B cell (primary cell): ENCODE data around the gene NOL12. TPM values are rescaled to one million over a fixed set of nuclear protein-coding genes. Genes with fewer than 3 reads are reported as not detected.

ENCODE experiments used
- ATAC-seq: fragments of 200-7000 bp; cut with Tn5 transposase; one replicate; pipeline ENCODE4 v1.10.0; 2021; ENCODE audit warnings: low read depth, mild to moderate bottlenecking, moderate number of reproducible peaks, moderate library complexity
- CTCF ChIA-PET: fragments of 350-600 bp; sonication (Branson Sonifier 250); formaldehyde crosslinking; loops from one replicate; lab custom pipeline; 2021; ENCODE audit warnings: antibody characterized with exemption, inconsistent platforms; lab: Charles Lee
- POLR2A ChIA-PET: fragments of 350-600 bp; sonication (Branson Sonifier 250); formaldehyde crosslinking; loops from one replicate; lab custom pipeline; 2021; ENCODE audit warnings: antibody characterized with exemption; lab: Charles Lee
- DNase-seq: peaks from one replicate; pipeline ENCODE4 v3.0.0; 2013
- H2AFZ ChIP-seq: 2 replicates; pipeline ENCODE4 v1.6.1; 2012; ENCODE audit warnings: mild to moderate bottlenecking, low read depth, low read length; ENCODE audit not compliant: insufficient read depth, poor library complexity, severe bottlenecking
- H3K27ac ChIP-seq, 2 donors: 1 replicate in 1 of 2; 2 replicates in 1 of 2; pipeline ENCODE4 v1.5.1; 2012 to 2013; ENCODE audit warnings: low read length in 2 of 2, mild to moderate bottlenecking in 2 of 2, moderate library complexity in 1 of 2
- H3K27me3 ChIP-seq, 4 experiments: fragments of 200-600 bp in 1 of 4; sonication (generic) in 1 of 4; replicated peaks in 1 of 4; 1 replicate in 2 of 4; 2 replicates in 2 of 4; pipeline versions ENCODE4 v1.6.1 to v1.7.0; 2013 to 2016; ENCODE audit warnings: low read length in 3 of 4, mild to moderate bottlenecking in 2 of 4, mixed read lengths in 1 of 4, moderate library complexity in 1 of 4; ENCODE audit not compliant: insufficient read depth in 4 of 4, control insufficient read depth in 3 of 4; ENCODE audit errors: control extremely low read depth in 1 of 4
- H3K36me3 ChIP-seq, 2 experiments: replicated peaks in 1 of 2; 1 replicate in 1 of 2; 2 replicates in 1 of 2; pipeline versions ENCODE4 v1.6.1 to v1.7.1; 2013; ENCODE audit warnings: low read length in 1 of 2; ENCODE audit not compliant: insufficient read depth in 2 of 2, control insufficient read depth in 1 of 2; ENCODE audit errors: control extremely low read depth in 1 of 2, extremely low read depth in 1 of 2
- H3K4me1 ChIP-seq, 2 donors: fragments of 200-600 bp in 1 of 2; sonication (generic) in 1 of 2; 1 replicate in 1 of 2; 2 replicates in 1 of 2; pipeline versions ENCODE4 v1.5.1 to v1.6.1; 2013 to 2017; ENCODE audit warnings: low read length in 2 of 2; ENCODE audit not compliant: control insufficient read depth in 2 of 2, insufficient read depth in 2 of 2
- H3K4me2 ChIP-seq: replicated peaks from 2 replicates; pipeline ENCODE3; 2012; ENCODE audit warnings: mild to moderate bottlenecking, low read depth, low read length; ENCODE audit not compliant: poor library complexity, severe bottlenecking
- H3K4me3 ChIP-seq, 5 experiments: fragments of 200-600 bp in 1 of 5; sonication (generic) in 1 of 5; 1 replicate in 3 of 5; 2 replicates in 2 of 5; pipeline versions ENCODE4 v1.5.1 to v1.7.0; 2011 to 2016; ENCODE audit warnings: low read length in 4 of 5, mild to moderate bottlenecking in 4 of 5, low read depth in 2 of 5, control low read depth in 1 of 5, moderate library complexity in 1 of 5; ENCODE audit not compliant: insufficient read depth in 1 of 5; ENCODE audit errors: control extremely low read depth in 1 of 5, extremely low read depth in 1 of 5
- H3K79me2 ChIP-seq: fragments of 200-600 bp; sonication (generic); one replicate; pipeline ENCODE4 v1.6.0; 2016; ENCODE audit warnings: low read length; ENCODE audit not compliant: control insufficient read depth, insufficient read depth
- H3K9ac ChIP-seq: fragments of 200-600 bp; sonication (generic); 2 replicates; pipeline ENCODE4 v1.6.1; 2017; ENCODE audit warnings: mild to moderate bottlenecking, low read length, moderate library complexity
- H3K9me3 ChIP-seq, 3 donors: one replicate each; pipeline versions ENCODE4 v1.6.1 to v1.7.1; 2013; ENCODE audit warnings: low read length in 2 of 3; ENCODE audit not compliant: control insufficient read depth in 2 of 3, insufficient read depth in 1 of 3; ENCODE audit errors: control extremely low read depth in 1 of 3
- H4K20me1 ChIP-seq: 2 replicates; pipeline ENCODE4 v1.6.0; 2012; ENCODE audit warnings: mild to moderate bottlenecking, low read length; ENCODE audit not compliant: insufficient read depth, control insufficient read depth, poor library complexity, severe bottlenecking
- H3K27ac Mint-ChIP-seq: one replicate; pipeline ENCODE4 v1.8.0; 2021; ENCODE audit warnings: mixed read lengths
- H3K27me3 Mint-ChIP-seq: one replicate; pipeline ENCODE4 v1.8.0; 2021; ENCODE audit warnings: mixed read lengths
- H3K4me1 Mint-ChIP-seq: one replicate; pipeline ENCODE4 v1.8.0; 2021; ENCODE audit warnings: mixed read lengths
- H3K4me3 Mint-ChIP-seq: one replicate; pipeline ENCODE4 v1.8.0; 2021; ENCODE audit warnings: mixed read lengths
- H3K9me3 Mint-ChIP-seq: one replicate; pipeline ENCODE4 v1.8.0; 2022; ENCODE audit warnings: mixed read lengths; ENCODE audit not compliant: insufficient read depth
- EZH2 ChIP-seq: IDR thresholded peaks from 2 replicates; pipeline ENCODE4 v1.6.1; 2012; ENCODE audit warnings: borderline replicate concordance, low read depth, mild to moderate bottlenecking, moderate library complexity, low read length; ENCODE audit not compliant: insufficient read depth, poor library complexity, severe bottlenecking
- WGBS: methylation state at CpG from one replicate; pipeline ENCODE4 v1.1.5; 2013; ENCODE audit warnings: missing lambda C conversion rate; ENCODE audit not compliant: insufficient coverage; 5-methylcytosine and 5-hydroxymethylcytosine counted together
- intact Hi-C: fragments of 100-400 bp; cut with micrococcal nuclease; formaldehyde crosslinking; loops from one replicate; pipeline ENCODE4 v1.10.0; 2022
- polyA plus RNA-seq: library from polyadenylated mRNA; depleted of rRNA; stranded (reverse); fragments of >200 nt; gene quantifications from 2 replicates; pipeline ENCODE4 v1.2.3, GENCODE V29; 2012
- total RNA-seq, 2 donors: library from RNA; stranded (reverse); fragments of 120-200 nt in 1 of 2; gene quantifications; 1 replicate in 1 of 2; 2 replicates in 1 of 2; pipeline versions ENCODE4 v1.2.3 to v1.2.4, GENCODE V29; 2013 to 2022
- TF ChIP-seq, protein P1 (sequence below): fragments of 200-600 bp; IDR thresholded peaks from one replicate; pipeline ENCODE4 v1.8.0; 2022; ENCODE audit warnings: antibody characterized with exemption, mild to moderate bottlenecking

The NOL12 gene
- total and polyA plus RNA-seq, 2 donors (not counting 1 experiment from before 2014, with no cell fraction given): 34.7 to 43.1 TPM

DNA sequence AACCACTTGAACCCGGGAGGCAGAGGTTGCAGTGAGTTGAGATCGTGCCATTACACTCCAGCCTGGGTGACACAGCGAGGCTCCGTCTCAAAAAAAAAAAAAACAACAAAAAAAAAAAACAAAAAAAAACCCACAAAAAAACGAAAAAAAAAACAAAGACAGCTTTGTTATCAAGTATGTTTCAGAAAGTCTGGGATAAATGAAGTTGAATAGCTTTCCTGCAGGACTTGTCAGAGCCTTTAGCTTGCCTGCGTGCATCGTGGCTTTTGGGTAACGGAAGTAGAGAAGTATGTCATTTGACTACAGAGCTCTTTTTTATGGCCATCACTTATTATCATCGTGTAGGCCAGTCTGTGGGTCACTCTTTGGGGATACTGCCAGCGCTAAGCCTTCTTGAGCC lies 25.3 kb downstream of the NOL12 start:
- POLR2A ChIA-PET: no interaction called here
- no peaks in the 10 kb centered on the region for H3K4me1 Mint-ChIP-seq

DNA sequence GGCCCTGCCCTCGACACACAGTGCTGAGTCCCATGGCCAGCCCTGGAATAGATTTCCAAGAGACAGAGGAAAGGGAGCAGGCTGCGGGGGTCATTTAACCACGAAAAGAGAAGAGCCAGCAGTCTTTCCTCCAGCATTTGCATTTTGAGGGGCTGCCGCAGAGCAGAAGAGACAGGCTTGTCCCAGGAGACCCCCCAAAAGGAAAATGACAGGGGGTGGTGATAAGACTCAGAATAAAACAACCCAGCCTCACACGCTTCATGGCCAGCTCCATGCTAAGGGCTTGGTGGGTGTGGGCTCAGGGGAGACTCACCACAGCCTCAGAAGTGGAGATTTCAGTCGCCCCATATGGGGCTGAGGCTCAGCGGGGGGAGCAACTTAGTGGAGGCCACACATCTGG lies 27.6 kb downstream of the NOL12 start:
- no peak for ATAC-seq
- no peak overlapping the region for H3K4me3 ChIP-seq
- no peak overlapping the region for H3K4me3 Mint-ChIP-seq
- H3K79me2 ChIP-seq: no peaks in the 10 kb centered on the region
- intact Hi-C loops: no loop called here
- H3K4me1 ChIP-seq: no peaks in the 10 kb centered on the region
- 23% methylated on average over 4 of the region's 7 CpGs for WGBS
- ChIA-PET POLR2A (interaction anchor here (0.6 kb wide), 1 partner anchor 9 kb away, joined by 5 read pairs; no protein-coding TSS in a partner anchor), CTCF (no interaction called here)
- H3K27ac ChIP-seq: no peak overlapping the region
- H3K36me3 ChIP-seq: peaks cover 0 to 2% of the 10 kb centered on the region in 2 experiments
- no peaks in the 10 kb centered on the region for H3K27me3 ChIP-seq
- no peak overlapping the region for H3K27ac Mint-ChIP-seq
- no peaks in the 10 kb centered on the region for H3K9me3 Mint-ChIP-seq
- no peak overlapping the region for H2AFZ ChIP-seq
- H3K27me3 Mint-ChIP-seq: no peaks in the 10 kb centered on the region
- no peak overlapping the region for H3K9ac ChIP-seq
- no peaks in the 10 kb centered on the region for H3K9me3 ChIP-seq
- no peak overlapping the region for H3K4me2 ChIP-seq
- H3K4me1 Mint-ChIP-seq: no peaks in the 10 kb centered on the region
- TF ChIP-seq, protein P1, sequence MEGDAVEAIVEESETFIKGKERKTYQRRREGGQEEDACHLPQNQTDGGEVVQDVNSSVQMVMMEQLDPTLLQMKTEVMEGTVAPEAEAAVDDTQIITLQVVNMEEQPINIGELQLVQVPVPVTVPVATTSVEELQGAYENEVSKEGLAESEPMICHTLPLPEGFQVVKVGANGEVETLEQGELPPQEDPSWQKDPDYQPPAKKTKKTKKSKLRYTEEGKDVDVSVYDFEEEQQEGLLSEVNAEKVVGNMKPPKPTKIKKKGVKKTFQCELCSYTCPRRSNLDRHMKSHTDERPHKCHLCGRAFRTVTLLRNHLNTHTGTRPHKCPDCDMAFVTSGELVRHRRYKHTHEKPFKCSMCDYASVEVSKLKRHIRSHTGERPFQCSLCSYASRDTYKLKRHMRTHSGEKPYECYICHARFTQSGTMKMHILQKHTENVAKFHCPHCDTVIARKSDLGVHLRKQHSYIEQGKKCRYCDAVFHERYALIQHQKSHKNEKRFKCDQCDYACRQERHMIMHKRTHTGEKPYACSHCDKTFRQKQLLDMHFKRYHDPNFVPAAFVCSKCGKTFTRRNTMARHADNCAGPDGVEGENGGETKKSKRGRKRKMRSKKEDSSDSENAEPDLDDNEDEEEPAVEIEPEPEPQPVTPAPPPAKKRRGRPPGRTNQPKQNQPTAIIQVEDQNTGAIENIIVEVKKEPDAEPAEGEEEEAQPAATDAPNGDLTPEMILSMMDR: no peak
- H4K20me1 ChIP-seq: no peaks in the 10 kb centered on the region
- DNase-seq: no peak

More for the DNA sequence above, 25.3 kb downstream of the NOL12 start:
- Mint-ChIP-seq H3K9me3 (no peaks in the 10 kb centered on the region), H3K27ac (no peak overlapping the region), H3K4me3 (no peak overlapping the region), H3K27me3 (no peaks in the 10 kb centered on the region)
- no peaks in the 10 kb centered on the region for H4K20me1 ChIP-seq
- no peak overlapping the region for H3K9ac ChIP-seq
- H3K9me3 ChIP-seq: no peaks in the 10 kb centered on the region
- peaks cover 0 to 2% of the 10 kb centered on the region in 2 experiments for H3K36me3 ChIP-seq
- CTCF ChIA-PET: interaction anchor here (2.4 kb wide), 1 partner anchor 68 kb away, joined by 9 read pairs; no protein-coding TSS in a partner anchor
- no peaks in the 10 kb centered on the region for H3K79me2 ChIP-seq
- H3K27ac ChIP-seq: no peak overlapping the region
- 96% methylated on average over 5 of the region's 10 CpGs for WGBS
- DNase-seq (no peak), ATAC-seq (no peak)
- H3K27me3 ChIP-seq: no peaks in the 10 kb centered on the region
- no peak overlapping the region for H2AFZ ChIP-seq
- TF ChIP-seq EZH2: no peak
- TF ChIP-seq, protein P1: no peak
- H3K4me3 ChIP-seq: no peak overlapping the region
- no peaks in the 10 kb centered on the region for H3K4me1 ChIP-seq
- intact Hi-C loops: no loop called here
- no peak overlapping the region for H3K4me2 ChIP-seq
